ENCODE results near the gene C1orf87. TPM values are rescaled to one million over a fixed set of nuclear protein-coding genes. Genes with fewer than 3 reads are reported as not detected.
"Not testable (repeated sequence)": the region's sequence is repeated elsewhere in the genome, so short reads cannot be mapped to it uniquely, and the experiment has no call there.

The C1orf87 gene
- total RNA-seq, 4 donors from 2014 or later, result 0.40 TPM; not detected in 3

DNA sequence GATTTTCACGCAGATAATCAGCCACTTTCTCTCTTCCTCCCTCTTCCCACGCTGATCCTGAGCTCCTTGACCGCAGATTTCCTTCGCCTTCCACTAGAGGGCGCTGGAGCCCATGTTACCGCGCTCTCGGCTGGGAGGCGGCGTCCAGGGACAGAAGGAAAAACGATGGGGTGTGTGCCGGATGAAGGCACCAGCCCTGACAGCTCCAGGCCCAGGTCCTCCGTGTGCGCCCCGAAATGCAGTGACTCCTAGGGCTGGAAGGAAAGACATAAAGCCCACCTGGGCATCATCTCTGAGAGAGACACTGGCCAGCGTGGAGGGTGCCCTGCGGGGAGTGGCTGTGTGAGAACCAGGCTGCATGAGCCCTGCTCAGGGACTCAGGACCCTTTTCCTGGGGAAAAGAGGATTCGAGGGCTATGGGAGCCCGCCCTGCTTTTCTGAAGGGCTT, 102.1 kb downstream of the C1orf87 start:
- intact Hi-C loops (cut with DNase I; ENCODE audit: low total_unique reads), result no loop called here

DNA sequence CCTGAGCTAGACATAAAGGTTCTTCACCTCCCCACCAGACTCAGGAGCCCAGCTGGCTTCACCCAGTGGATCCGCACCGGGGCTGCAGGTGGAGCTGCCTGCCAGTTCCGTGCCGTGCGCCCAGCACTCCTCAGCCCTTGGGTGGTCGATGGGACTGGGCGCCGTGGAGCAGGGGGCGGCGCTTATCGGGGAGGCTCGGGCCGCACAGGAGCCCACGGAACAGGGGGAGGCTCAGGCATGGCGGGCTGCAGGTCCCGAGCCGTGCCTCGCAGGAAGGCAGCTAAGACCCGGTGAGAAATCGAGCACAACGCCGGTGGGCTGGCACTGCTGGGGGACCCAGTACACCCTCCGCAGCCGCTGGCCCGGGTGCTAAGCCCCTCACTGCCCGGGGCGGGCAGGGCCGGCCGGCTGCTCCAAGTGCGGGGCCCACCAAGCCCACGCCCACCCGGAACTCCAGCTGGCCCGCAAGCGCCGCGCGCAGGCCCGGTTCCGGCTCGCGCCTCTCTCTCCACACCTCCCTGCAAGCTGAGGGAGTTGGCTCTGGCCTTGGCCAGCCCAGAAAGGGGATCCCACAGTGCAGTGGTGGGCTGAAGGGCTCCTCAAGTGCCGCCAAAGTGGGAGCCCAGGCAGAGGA, 103.9 kb downstream of the C1orf87 start:
- intact Hi-C loops (cut with DNase I; ENCODE audit: low total_unique reads), result not testable (repeated sequence)

More for the DNA sequence above, 102.1 kb downstream of the C1orf87 start:
- Histone ChIP-seq H3K36me3 (no peaks in the 10 kb centered on the region), H3K27ac (no peak overlapping the region), H3K9me3 (no peaks in the 10 kb centered on the region), H3K4me3 (no peak overlapping the region), H3K4me1 (peaks cover 0 to 19% (median 7%) of the 10 kb centered on the region in 4 donors), H3K27me3 (no peaks in the 10 kb centered on the region)
- TF ChIP-seq POLR2AphosphoS5 (IDR thresholded peaks at IDR 0.05), result no peak
- no peak for TF ChIP-seq EP300 (IDR thresholded peaks at IDR 0.05; ENCODE audit: low read depth)
- TF ChIP-seq POLR2A (IDR thresholded peaks at IDR 0.05), result no peak
- TF ChIP-seq, protein P1, sequence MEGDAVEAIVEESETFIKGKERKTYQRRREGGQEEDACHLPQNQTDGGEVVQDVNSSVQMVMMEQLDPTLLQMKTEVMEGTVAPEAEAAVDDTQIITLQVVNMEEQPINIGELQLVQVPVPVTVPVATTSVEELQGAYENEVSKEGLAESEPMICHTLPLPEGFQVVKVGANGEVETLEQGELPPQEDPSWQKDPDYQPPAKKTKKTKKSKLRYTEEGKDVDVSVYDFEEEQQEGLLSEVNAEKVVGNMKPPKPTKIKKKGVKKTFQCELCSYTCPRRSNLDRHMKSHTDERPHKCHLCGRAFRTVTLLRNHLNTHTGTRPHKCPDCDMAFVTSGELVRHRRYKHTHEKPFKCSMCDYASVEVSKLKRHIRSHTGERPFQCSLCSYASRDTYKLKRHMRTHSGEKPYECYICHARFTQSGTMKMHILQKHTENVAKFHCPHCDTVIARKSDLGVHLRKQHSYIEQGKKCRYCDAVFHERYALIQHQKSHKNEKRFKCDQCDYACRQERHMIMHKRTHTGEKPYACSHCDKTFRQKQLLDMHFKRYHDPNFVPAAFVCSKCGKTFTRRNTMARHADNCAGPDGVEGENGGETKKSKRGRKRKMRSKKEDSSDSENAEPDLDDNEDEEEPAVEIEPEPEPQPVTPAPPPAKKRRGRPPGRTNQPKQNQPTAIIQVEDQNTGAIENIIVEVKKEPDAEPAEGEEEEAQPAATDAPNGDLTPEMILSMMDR (IDR thresholded peaks at IDR 0.05), result peak; percentile 78 to 88 (median 85)
- peak; percentile 74 for DNase-seq
- in situ Hi-C loops (cut with MboI; ENCODE audit: low pct_ligation_motif_present in 1 of 4, low pct_unique_long_range_greater_than_20kb in 1 of 4, low sequenced_read_pairs in 3 of 4), result no loop called here
- WGBS, 2 donors (ENCODE audit: low coverage in 1 of 2), result 12 to 17% methylated on average over 2 to 19 of the region's 19 CpGs

DNA sequence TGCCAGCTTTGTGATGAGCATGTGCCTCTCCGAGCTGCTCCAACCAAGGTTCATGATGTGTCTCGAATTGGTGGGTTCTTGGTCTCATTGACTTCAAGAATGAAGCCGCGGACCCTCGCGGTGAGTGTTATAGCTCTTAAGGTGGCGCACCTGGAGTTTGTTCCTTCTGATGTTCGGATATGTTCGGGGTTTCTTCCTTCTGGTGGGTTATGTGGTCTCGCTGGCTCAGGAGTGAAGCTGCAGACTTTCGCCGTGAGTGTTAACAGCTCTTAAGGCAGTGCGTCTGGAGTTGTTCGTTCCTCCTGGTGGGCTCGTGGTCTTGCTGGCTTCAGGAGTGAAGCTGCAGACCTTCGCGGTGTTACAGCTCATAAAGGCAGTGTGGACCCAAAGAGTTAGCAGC, 104.8 kb downstream of the C1orf87 start:
- DNase-seq; H3K27me3 ChIP-seq; H3K4me3 ChIP-seq; H3K36me3 ChIP-seq; in situ Hi-C loops (cut with MboI; ENCODE audit: low pct_ligation_motif_present in 1 of 4, low pct_unique_long_range_greater_than_20kb in 1 of 4, low sequenced_read_pairs in 3 of 4); intact Hi-C loops (cut with DNase I; ENCODE audit: low total_unique reads); H3K9me3 ChIP-seq; H3K27ac ChIP-seq: not testable (repeated sequence)
- WGBS, 2 donors (ENCODE audit: low coverage in 1 of 2), result 86 to 93% methylated on average over 3 to 17 of the region's 17 CpGs
- H3K4me1 ChIP-seq, result peaks cover 0 to 15% (median 7%) of the 10 kb centered on the region in 4 donors

More for the DNA sequence above, 103.9 kb downstream of the C1orf87 start:
- H3K9me3 ChIP-seq; H3K36me3 ChIP-seq; H3K4me3 ChIP-seq; in situ Hi-C loops (cut with MboI; ENCODE audit: low pct_ligation_motif_present in 1 of 4, low pct_unique_long_range_greater_than_20kb in 1 of 4, low sequenced_read_pairs in 3 of 4); DNase-seq; H3K27me3 ChIP-seq; H3K27ac ChIP-seq: not testable (repeated sequence)
- 96% methylated on average over 39 of the region's 42 CpGs; no CpG with 5 or more reads in 1 of the 2 donors for WGBS, 2 donors (ENCODE audit: low coverage in 1 of 2)
- peaks cover 0 to 15% (median 7%) of the 10 kb centered on the region in 4 donors for H3K4me1 ChIP-seq

DNA sequence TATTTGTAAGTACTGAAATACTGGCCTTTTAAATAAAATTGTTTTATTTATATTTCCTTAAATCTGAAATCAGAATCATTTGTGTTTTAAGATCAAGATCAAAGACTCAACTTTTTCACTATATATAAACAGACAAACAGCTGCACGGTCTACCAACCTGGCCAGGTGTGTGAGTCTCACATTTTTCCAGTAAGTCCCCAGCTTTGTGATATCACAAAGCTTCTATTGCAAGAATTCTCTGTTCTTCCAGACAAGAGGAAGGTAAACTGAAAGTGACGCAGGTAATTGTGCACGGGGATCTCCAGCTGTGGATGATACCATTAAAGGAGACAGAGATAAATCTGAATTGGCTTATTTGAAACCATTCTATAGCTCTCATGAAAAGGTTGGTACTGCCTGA, 105.8 kb downstream of the C1orf87 start:
- no peaks in the 10 kb centered on the region for H3K27me3 ChIP-seq
- intact Hi-C loops (cut with DNase I; ENCODE audit: low total_unique reads) (no loop called here), in situ Hi-C loops (cut with MboI; ENCODE audit: low pct_ligation_motif_present in 1 of 4, low pct_unique_long_range_greater_than_20kb in 1 of 4, low sequenced_read_pairs in 3 of 4) (no loop called here)
- no peak overlapping the region for H3K27ac ChIP-seq
- no peak for DNase-seq
- no peak overlapping the region for H3K4me3 ChIP-seq
- 35 to 62% methylated on average over 3 of the region's 3 CpGs for WGBS, 2 donors (ENCODE audit: low coverage in 1 of 2)
- no peaks in the 10 kb centered on the region for H3K36me3 ChIP-seq
- H3K4me1 ChIP-seq, result peaks cover 0 to 15% (median 7%) of the 10 kb centered on the region in 4 donors
- no peaks in the 10 kb centered on the region for H3K9me3 ChIP-seq
- TF ChIP-seq POLR2AphosphoS5 (IDR thresholded peaks at IDR 0.05), result no peak
- TF ChIP-seq, protein P1 (IDR thresholded peaks at IDR 0.05), result no peak
- TF ChIP-seq POLR2A (IDR thresholded peaks at IDR 0.05), result no peak
- TF ChIP-seq EP300 (IDR thresholded peaks at IDR 0.05; ENCODE audit: low read depth), result no peak

DNA sequence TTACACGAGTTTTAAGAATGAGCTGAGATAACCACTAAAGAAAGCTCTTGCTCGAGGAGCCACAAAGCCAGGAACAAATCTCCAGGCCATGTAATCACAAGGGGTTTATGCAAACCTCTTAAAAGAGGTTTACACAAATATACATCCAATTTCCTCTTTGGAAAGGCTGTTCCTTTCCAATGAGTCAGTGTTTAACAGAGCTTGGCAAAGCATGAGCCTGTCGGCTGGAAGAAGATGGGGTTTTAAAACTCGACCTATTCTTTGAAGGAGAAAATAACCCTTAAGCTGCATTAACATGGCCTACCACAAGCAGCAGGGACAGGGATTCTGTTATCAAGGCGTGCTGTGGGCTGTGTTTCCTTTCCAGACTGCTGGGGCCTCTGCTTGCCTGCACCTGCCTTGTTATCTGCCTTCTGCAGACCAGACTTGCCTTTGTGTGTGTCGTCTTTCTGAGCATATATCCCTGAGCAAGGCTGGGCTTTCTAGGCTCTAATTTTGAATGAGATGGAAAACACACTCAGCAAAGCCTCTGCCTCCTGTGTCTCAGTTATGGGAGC, 106.4 kb downstream of the C1orf87 start:
- Histone ChIP-seq H3K27me3 (no peaks in the 10 kb centered on the region), H3K4me1 (peaks cover 0 to 15% (median 7%) of the 10 kb centered on the region in 4 donors), H3K36me3 (no peaks in the 10 kb centered on the region), H3K4me3 (no peak overlapping the region), H3K9me3 (no peaks in the 10 kb centered on the region), H3K27ac (no peak overlapping the region)
- in situ Hi-C loops (cut with MboI; ENCODE audit: low pct_ligation_motif_present in 1 of 4, low pct_unique_long_range_greater_than_20kb in 1 of 4, low sequenced_read_pairs in 3 of 4), result no loop called here
- DNase-seq, result no peak
- 10 to 14% methylated on average over 4 to 6 of the region's 6 CpGs for WGBS, 2 donors (ENCODE audit: low coverage in 1 of 2)
- TF ChIP-seq, protein P1 (IDR thresholded peaks at IDR 0.05), result no peak
- TF ChIP-seq POLR2A (IDR thresholded peaks at IDR 0.05) (no peak), EP300 (IDR thresholded peaks at IDR 0.05; ENCODE audit: low read depth) (no peak), POLR2AphosphoS5 (IDR thresholded peaks at IDR 0.05) (no peak)
- intact Hi-C loops (cut with DNase I; ENCODE audit: low total_unique reads), result no loop called here

Data from transverse colon (tissue), 4 donors.